GM18873 (cell line): Measurements from ENCODE around the gene MYLK.
"Not testable (repeated sequence)": the region's sequence is repeated elsewhere in the genome, so short reads cannot be mapped to it uniquely, and the experiment has no call there.

Source experiments
- ATAC-seq: cut with Tn5 transposase; IDR thresholded peaks from one replicate; pipeline ENCODE4 v1.9.1; 2021; ENCODE audit warnings: mild to moderate bottlenecking, moderate library complexity, moderate number of reproducible peaks; ENCODE audit not compliant: unreplicated experiment, low FRiP score

MYLK gene

GRCh38 chr3:123755501-123755900 is 128.6 kb downstream of the MYLK start:
- ATAC-seq: no peak

- no peak for ATAC-seq
Measured at GRCh38 chr3:123755085-123755484, 129.0 kb downstream of the MYLK start.

- no peak for ATAC-seq
Measured at GRCh38 chr3:123753286-123753685, 130.8 kb downstream of the MYLK start.

- no peak for ATAC-seq
Measured at GRCh38 chr3:123752228-123752627, 131.9 kb downstream of the MYLK start.

GRCh38 chr3:123751433-123751832 is 132.7 kb downstream of the MYLK start:
- ATAC-seq: no peak

- no peak for ATAC-seq
Measured at GRCh38 chr3:123750659-123751420, 133.3 kb downstream of the MYLK start.

GRCh38 chr3:123750209-123750608 is 133.9 kb downstream of the MYLK start:
- ATAC-seq: no peak

GRCh38 chr3:123749711-123750110 is 134.4 kb downstream of the MYLK start:
- ATAC-seq: no peak

- ATAC-seq: no peak
Measured at GRCh38 chr3:123745184-123745855, 138.8 kb downstream of the MYLK start.

GRCh38 chr3:123744064-123744463 is 140.1 kb downstream of the MYLK start:
- ATAC-seq: no peak

- ATAC-seq: no peak
Measured at GRCh38 chr3:123743121-123743520, 141.0 kb downstream of the MYLK start.

GRCh38 chr3:123741041-123741511 is 143.1 kb downstream of the MYLK start:
- ATAC-seq: no peak

- ATAC-seq: no peak
Measured at GRCh38 chr3:123740391-123740822, 143.7 kb downstream of the MYLK start.

GRCh38 chr3:123739754-123740153 is 144.4 kb downstream of the MYLK start:
- no peak for ATAC-seq

- ATAC-seq: no peak
Measured at GRCh38 chr3:123739106-123739505, 145.0 kb downstream of the MYLK start.

GRCh38 chr3:123738522-123738921 is 145.6 kb downstream of the MYLK start:
- not testable (repeated sequence) for ATAC-seq

- no peak for ATAC-seq
Measured at GRCh38 chr3:123737168-123737567, 147.0 kb downstream of the MYLK start.

- ATAC-seq: no peak
Measured at GRCh38 chr3:123735456-123735855, 148.7 kb downstream of the MYLK start.

GRCh38 chr3:123734527-123734902 is 149.6 kb downstream of the MYLK start:
- ATAC-seq: no peak

- ATAC-seq: no peak
Measured at GRCh38 chr3:123733805-123734526, 150.2 kb downstream of the MYLK start.

- no peak for ATAC-seq
Measured at GRCh38 chr3:123733341-123733740, 150.8 kb downstream of the MYLK start.
